T-helper 17 cell (primary cell): Measurements from ENCODE around the gene C19orf67. TPM values are rescaled to one million over a fixed set of nuclear protein-coding genes. Genes with fewer than 3 reads are reported as not detected.
"Not testable (repeated sequence)": the region's sequence is repeated elsewhere in the genome, so short reads cannot be mapped to it uniquely, and the experiment has no call there.

ENCODE experiments used
- ATAC-seq: fragments of 150-1000 bp; cut with Tn5 transposase; 2 replicates; pipeline ENCODE4 v1.10.0; 2021; ENCODE audit warnings: mild to moderate bottlenecking, moderate library complexity
- DNase-seq, 3 donors: peaks; one replicate each; pipeline versions ENCODE4 v3.0.0 to v3.0.0-alpha.2; 2020 to 2021
- H3K9me3 ChIP-seq: one replicate; pipeline ENCODE4 v1.7.0; 2013; ENCODE audit warnings: low read length, mild to moderate bottlenecking; ENCODE audit not compliant: control insufficient read depth, poor library complexity, severe bottlenecking
- H3K27ac Mint-ChIP-seq: one replicate; pipeline ENCODE4 v1.8.0; 2022; ENCODE audit warnings: mild to moderate bottlenecking, moderate library complexity, mixed read lengths
- H3K27me3 Mint-ChIP-seq: one replicate; pipeline ENCODE4 v1.8.0; 2022; ENCODE audit warnings: mixed read lengths
- H3K36me3 Mint-ChIP-seq: one replicate; pipeline ENCODE4 v1.8.0; 2022; ENCODE audit warnings: low read depth, mixed read lengths
- H3K4me1 Mint-ChIP-seq: one replicate; pipeline ENCODE4 v1.8.0; 2022; ENCODE audit warnings: mild to moderate bottlenecking, mixed read lengths
- H3K4me3 Mint-ChIP-seq: one replicate; pipeline ENCODE4 v1.8.0; 2022; ENCODE audit warnings: mild to moderate bottlenecking, moderate library complexity, mixed read lengths
- total RNA-seq, 4 donors: library from RNA in 2 of 4; stranded (reverse) in 2 of 4; gene quantifications; one replicate each; pipeline ENCODE4 v1.2.3 and lab custom pipeline; 2022 to 2026

C19orf67 gene
- total RNA-seq, 2 donors from 2014 or later: 0.22 to 0.31 TPM

GRCh38 chr19:14053500-14053899, 32.1 kb downstream of the C19orf67 start:
- peak overlapping the region; percentile 80 for H3K27ac Mint-ChIP-seq
- peaks cover 8% of the 10 kb centered on the region for H3K27me3 Mint-ChIP-seq
- H3K4me3 Mint-ChIP-seq: no peak overlapping the region
- peaks cover 24% of the 10 kb centered on the region for H3K4me1 Mint-ChIP-seq
- DNase-seq (no peak), ATAC-seq (peak; percentile 13)
- no peaks in the 10 kb centered on the region for H3K9me3 ChIP-seq
- H3K36me3 Mint-ChIP-seq: peaks cover 9% of the 10 kb centered on the region

- no peaks in the 10 kb centered on the region for H3K9me3 ChIP-seq
- no peak for ATAC-seq
- no peak for DNase-seq
- H3K27ac Mint-ChIP-seq: no peak overlapping the region
- H3K4me1 Mint-ChIP-seq: peaks cover 21% of the 10 kb centered on the region
- H3K36me3 Mint-ChIP-seq: peaks cover 9% of the 10 kb centered on the region
- no peak overlapping the region for H3K4me3 Mint-ChIP-seq
- peaks cover 3% of the 10 kb centered on the region for H3K27me3 Mint-ChIP-seq
Measured at GRCh38 chr19:14053032-14053431, 32.6 kb downstream of the C19orf67 start.

- peaks cover 9% of the 10 kb centered on the region for H3K36me3 Mint-ChIP-seq
- no peaks in the 10 kb centered on the region for H3K9me3 ChIP-seq
- ATAC-seq: no peak
- DNase-seq: no peak
- H3K4me1 Mint-ChIP-seq: peaks cover 17% of the 10 kb centered on the region
- no peaks in the 10 kb centered on the region for H3K27me3 Mint-ChIP-seq
- H3K27ac Mint-ChIP-seq: no peak overlapping the region
- H3K4me3 Mint-ChIP-seq: no peak overlapping the region
Measured at GRCh38 chr19:14052470-14052869, 33.1 kb downstream of the C19orf67 start.

GRCh38 chr19:14051980-14052379, 33.6 kb downstream of the C19orf67 start:
- Mint-ChIP-seq H3K27me3 (no peaks in the 10 kb centered on the region), H3K27ac (no peak overlapping the region), H3K36me3 (peaks cover 9% of the 10 kb centered on the region), H3K4me3 (no peak overlapping the region), H3K4me1 (peaks cover 17% of the 10 kb centered on the region)
- DNase-seq (no peak), ATAC-seq (no peak)
- H3K9me3 ChIP-seq: no peaks in the 10 kb centered on the region

- not testable (repeated sequence) for H3K27ac Mint-ChIP-seq
Measured at GRCh38 chr19:14050961-14051360, 34.6 kb downstream of the C19orf67 start.

GRCh38 chr19:14050512-14050911, 35.1 kb downstream of the C19orf67 start:
- Mint-ChIP-seq H3K4me1 (peaks cover 21% of the 10 kb centered on the region), H3K27me3 (no peaks in the 10 kb centered on the region), H3K36me3 (peaks cover 9% of the 10 kb centered on the region), H3K4me3 (no peak overlapping the region), H3K27ac (peak overlapping the region; percentile 53)
- no peaks in the 10 kb centered on the region for H3K9me3 ChIP-seq
- ATAC-seq (no peak), DNase-seq (no peak)

More at GRCh38 chr19:14050961-14051360, 34.6 kb downstream of the C19orf67 start:
- H3K36me3 Mint-ChIP-seq, ATAC-seq, DNase-seq, H3K9me3 ChIP-seq, H3K27me3 Mint-ChIP-seq: not testable (repeated sequence)
- Mint-ChIP-seq H3K4me1 (peaks cover 21% of the 10 kb centered on the region), H3K4me3 (peak overlapping the region; percentile 69)

GRCh38 chr19:14048443-14049153, 37.0 kb downstream of the C19orf67 start:
- no peaks in the 10 kb centered on the region for H3K27me3 Mint-ChIP-seq
- no peaks in the 10 kb centered on the region for H3K9me3 ChIP-seq
- ATAC-seq (peak; percentile 83), DNase-seq (peak; percentile 55 to 78 (median 56))
- H3K27ac Mint-ChIP-seq: peak overlapping the region; percentile 47
- peaks cover 11% of the 10 kb centered on the region for H3K4me1 Mint-ChIP-seq
- peaks cover 7% of the 10 kb centered on the region for H3K36me3 Mint-ChIP-seq
- H3K4me3 Mint-ChIP-seq: no peak overlapping the region

- H3K27ac Mint-ChIP-seq, H3K36me3 Mint-ChIP-seq, H3K4me3 Mint-ChIP-seq: not testable (repeated sequence)
Measured at GRCh38 chr19:14047866-14048265, 37.7 kb downstream of the C19orf67 start.

GRCh38 chr19:14042659-14043608, 42.6 kb downstream of the C19orf67 start:
- H3K4me3 Mint-ChIP-seq, H3K36me3 Mint-ChIP-seq, H3K9me3 ChIP-seq, H3K27me3 Mint-ChIP-seq: not testable (repeated sequence)
- Mint-ChIP-seq H3K4me1 (peaks cover 15% of the 10 kb centered on the region), H3K27ac (peak overlapping the region; percentile 92)
- DNase-seq: peak in 1 of 3 donors; percentile 39
- peak; percentile 81 for ATAC-seq

More at GRCh38 chr19:14047866-14048265, 37.7 kb downstream of the C19orf67 start:
- H3K27me3 Mint-ChIP-seq, ATAC-seq, DNase-seq, H3K9me3 ChIP-seq: not testable (repeated sequence)
- H3K4me1 Mint-ChIP-seq: peaks cover 11% of the 10 kb centered on the region

GRCh38 chr19:14039181-14039580, 46.4 kb downstream of the C19orf67 start:
- Mint-ChIP-seq H3K36me3 (no peaks in the 10 kb centered on the region), H3K27me3 (no peaks in the 10 kb centered on the region), H3K4me1 (peaks cover 19% of the 10 kb centered on the region), H3K27ac (no peak overlapping the region), H3K4me3 (no peak overlapping the region)
- DNase-seq: no peak
- no peak for ATAC-seq
- no peaks in the 10 kb centered on the region for H3K9me3 ChIP-seq

- no peaks in the 10 kb centered on the region for H3K9me3 ChIP-seq
- peaks cover 28% of the 10 kb centered on the region for H3K4me1 Mint-ChIP-seq
- no peak overlapping the region for H3K4me3 Mint-ChIP-seq
- no peaks in the 10 kb centered on the region for H3K36me3 Mint-ChIP-seq
- peak overlapping the region; percentile 72 for H3K27ac Mint-ChIP-seq
- DNase-seq (no peak), ATAC-seq (no peak)
- no peaks in the 10 kb centered on the region for H3K27me3 Mint-ChIP-seq
Measured at GRCh38 chr19:14035706-14036105, 49.9 kb downstream of the C19orf67 start.

- not testable (repeated sequence) for ATAC-seq, H3K9me3 ChIP-seq, H3K36me3 Mint-ChIP-seq, H3K27ac Mint-ChIP-seq, DNase-seq, H3K27me3 Mint-ChIP-seq
- Mint-ChIP-seq H3K4me3 (peak overlapping the region; percentile 45), H3K4me1 (peaks cover 32% of the 10 kb centered on the region)
Measured at GRCh38 chr19:14035159-14035558, 50.4 kb downstream of the C19orf67 start.

- Mint-ChIP-seq H3K36me3 (no peaks in the 10 kb centered on the region), H3K27ac (peak overlapping the region; percentile 98), H3K4me1 (peaks cover 30% of the 10 kb centered on the region), H3K4me3 (no peak overlapping the region), H3K27me3 (no peaks in the 10 kb centered on the region)
- ATAC-seq (no peak), DNase-seq (no peak)
- no peaks in the 10 kb centered on the region for H3K9me3 ChIP-seq
Measured at GRCh38 chr19:14033946-14034345, 51.6 kb downstream of the C19orf67 start.
